ENCODE measurements around the gene AMN1.

GRCh38 chr12:31664038-31664437, 64.8 kb downstream of the AMN1 start:
- TF ChIP-seq CTCF (conservative IDR thresholded peaks at IDR 0.05; ENCODE audit: low read depth, low read length) (no peak), EZH2 (IDR thresholded peaks at IDR 0.05; ENCODE audit: low read length, unreplicated experiment) (no peak), EZH2phosphoT487 (IDR thresholded peaks at IDR 0.05; ENCODE audit: borderline replicate concordance, low read length) (no peak)

Data from PC-3 (cell line).